A673 (cell line): Measurements from ENCODE around the gene ARF6. TPM values are rescaled to one million over a fixed set of nuclear protein-coding genes. Genes with fewer than 3 reads are reported as not detected.

ENCODE experiments used
- BruUV-seq: library from RNA; stranded (reverse); fragments of 400-500 nt; replicated peaks from 2 replicates; lab custom pipeline; 2021; lab: Mats Ljungman, UMichigan
- CTCF ChIA-PET: fragments of 300-600 bp; sonication (Branson Sonifier 250); formaldehyde crosslinking; loops from one replicate; lab custom pipeline; 2022; ENCODE audit warnings: antibody characterized with exemption; lab: Charles Lee
- POLR2A ChIA-PET: fragments of 300-600 bp; sonication (Branson Sonifier 250); formaldehyde crosslinking; loops from one replicate; lab custom pipeline; 2022; ENCODE audit warnings: antibody characterized with exemption; ENCODE audit not compliant: low non-redundant PET; lab: Charles Lee
- DNase-seq: peaks from one replicate; pipeline ENCODE4 v3.0.0-alpha.2; 2015; ENCODE audit warnings: low spot score
- H3K27ac ChIP-seq: fragments of 200-600 bp; sonication (generic); 2 replicates; pipeline ENCODE4 v1.5.1; 2016; ENCODE audit warnings: mixed run types, low read depth, mild to moderate bottlenecking, mixed read lengths, antibody characterized with exemption, low read length; ENCODE audit not compliant: poor library complexity, severe bottlenecking
- H3K27me3 ChIP-seq: fragments of 200-600 bp; sonication (generic); replicated peaks from 2 replicates; pipeline ENCODE4 v1.6.1; 2017; ENCODE audit warnings: mixed run types, low read depth, mild to moderate bottlenecking, mixed read lengths, antibody characterized with exemption, low read length; ENCODE audit not compliant: insufficient read depth, poor library complexity
- H3K36me3 ChIP-seq: fragments of 200-600 bp; sonication (generic); 2 replicates; pipeline ENCODE4 v1.6.1; 2016; ENCODE audit warnings: mixed run types, mild to moderate bottlenecking, mixed read lengths, antibody characterized with exemption, low read length; ENCODE audit not compliant: insufficient read depth, poor library complexity, severe bottlenecking
- H3K4me1 ChIP-seq: fragments of 200-600 bp; sonication (generic); 2 replicates; pipeline ENCODE4 v1.6.1; 2017; ENCODE audit warnings: mixed run types, mild to moderate bottlenecking, mixed read lengths, antibody characterized with exemption, low read length; ENCODE audit not compliant: insufficient read depth, poor library complexity, severe bottlenecking
- H3K4me3 ChIP-seq: fragments of 200-600 bp; sonication (generic); 2 replicates; pipeline ENCODE4 v1.5.1; 2016; ENCODE audit warnings: low read depth, mixed run types, mild to moderate bottlenecking, mixed read lengths, low read length; ENCODE audit not compliant: poor library complexity, severe bottlenecking
- H3K9me3 ChIP-seq: fragments of 200-600 bp; sonication (generic); 2 replicates; pipeline ENCODE4 v1.6.1; 2016; ENCODE audit warnings: mixed run types, low read depth, mild to moderate bottlenecking, mixed read lengths, antibody characterized with exemption, low read length; ENCODE audit not compliant: poor library complexity, severe bottlenecking
- CTCF ChIP-seq: fragments of 300-800, 200-600 bp; sonication (generic); conservative IDR thresholded peaks from 2 replicates; pipeline ENCODE4 v1.5.1; 2017; ENCODE audit warnings: low read depth, mild to moderate bottlenecking, antibody characterized with exemption, low read length, moderate library complexity, mixed read lengths
- EZH2 ChIP-seq: fragments of 200-600 bp; sonication (generic); IDR thresholded peaks from 2 replicates; pipeline ENCODE4 v1.6.1; 2017; ENCODE audit warnings: borderline replicate concordance, low read depth, mild to moderate bottlenecking, mixed read lengths, antibody characterized with exemption, low read length; ENCODE audit not compliant: poor library complexity, severe bottlenecking
- intact Hi-C: fragments of 100-400 bp; cut with micrococcal nuclease; formaldehyde crosslinking; loops from one replicate; pipeline ENCODE4 v1.10.0; 2022; ENCODE audit not compliant: unreplicated experiment
- total RNA-seq: library from RNA; stranded (reverse); gene quantifications from 2 replicates; pipeline ENCODE4 v1.2.3, GENCODE V29; 2021

ARF6 gene
- total RNA-seq, 1 experiment from 2014 or later, result 67.6 TPM

GRCh38 chr14:49865431-49865859 lies 27.4 kb upstream of the ARF6 start:
- Histone ChIP-seq H3K4me1 (peaks cover 11% of the 10 kb centered on the region), H3K36me3 (no peaks in the 10 kb centered on the region), H3K27ac (no peak overlapping the region), H3K9me3 (no peaks in the 10 kb centered on the region), H3K4me3 (no peak overlapping the region), H3K27me3 (no peaks in the 10 kb centered on the region)
- peak; percentile 70 for DNase-seq
- ChIA-PET CTCF (interaction anchor here (0.5 to 1.1 kb wide), 10 partner anchors 13 to 250 kb away, joined by 3 to 14 read pairs (median 4); partner anchors contain the start of genes NEMF and VCPKMT), POLR2A (no interaction called here)
- TF ChIP-seq EZH2, result no peak
- peak; percentile 95 for TF ChIP-seq CTCF
- no TSS peak for BruUV-seq
- intact Hi-C loops, result loop anchor here (1.0 to 5.0 kb wide), 4 partner anchors 197 to 667 kb away; partner anchors contain the start of genes DMAC2L, L2HGDH and MAP4K5

GRCh38 chr14:49867831-49868719 lies 24.8 kb upstream of the ARF6 start:
- ChIA-PET POLR2A (no interaction called here), CTCF (interaction anchor here (0.5 to 1.5 kb wide), 3 partner anchors 11 to 17 kb away, joined by 3 to 11 read pairs (median 3); partner anchors contain the start of gene NEMF)
- Histone ChIP-seq H3K36me3 (no peaks in the 10 kb centered on the region), H3K27ac (peak overlapping the region; percentile 71), H3K27me3 (no peaks in the 10 kb centered on the region), H3K4me3 (peak overlapping the region; percentile 57), H3K9me3 (no peaks in the 10 kb centered on the region), H3K4me1 (peaks cover 6% of the 10 kb centered on the region)
- TF ChIP-seq CTCF (no peak), EZH2 (no peak)
- no TSS peak for BruUV-seq
- DNase-seq, result peak; percentile 86
- intact Hi-C loops, result loop anchor here (5.0 kb wide), 2 partner anchors 444 to 664 kb away; partner anchors contain the start of genes DMAC2L, L2HGDH and MAP4K5

- no TSS peak for BruUV-seq
- no peak overlapping the region for H3K27ac ChIP-seq
Measured at GRCh38 chr14:49868720-49869114, 24.2 kb upstream of the ARF6 start.

More at GRCh38 chr14:49868720-49869114, 24.2 kb upstream of the ARF6 start:
- DNase-seq, result no peak
- H3K4me1 ChIP-seq, result peaks cover 3% of the 10 kb centered on the region
- POLR2A ChIA-PET, result no interaction called here
- CTCF ChIA-PET, result interaction anchor here (1.5 kb wide), 1 partner anchor 16 kb away, joined by 3 read pairs; the partner anchor contains the start of gene NEMF
- peak overlapping the region; percentile 57 for H3K4me3 ChIP-seq
- H3K36me3 ChIP-seq, result no peaks in the 10 kb centered on the region
- intact Hi-C loops, result loop anchor here (5.0 kb wide), 2 partner anchors 444 to 664 kb away; partner anchors contain the start of genes DMAC2L, L2HGDH and MAP4K5
- no peak for TF ChIP-seq CTCF
- TF ChIP-seq EZH2, result no peak
- H3K9me3 ChIP-seq, result no peaks in the 10 kb centered on the region
- H3K27me3 ChIP-seq, result no peaks in the 10 kb centered on the region
